Activated T-cell treated with anti-CD3 and anti-CD28 coated beads, Interleukin-2, amount 50 U/mL, for 72 hours (primary cell): Measurements from ENCODE around the gene TMEM151B. TPM values are rescaled to one million over a fixed set of nuclear protein-coding genes. Genes with fewer than 3 reads are reported as not detected.

Source experiments
- ATAC-seq, 2 donors: fragments of 150-1000 bp; cut with Tn5 transposase; replicated peaks in 1 of 2; 2 replicates each; pipeline ENCODE4 v1.10.0; 2021; ENCODE audit warnings: moderate library complexity in 2 of 2, mild to moderate bottlenecking in 1 of 2
- DNase-seq, 2 donors: peaks; one replicate each; pipeline ENCODE4 v3.0.0; 2021 to 2022; ENCODE audit warnings: mixed read lengths in 1 of 2
- H3K27ac Mint-ChIP-seq: one replicate; pipeline ENCODE4 v1.8.0; 2022; ENCODE audit warnings: mild to moderate bottlenecking, moderate library complexity, mixed read lengths
- H3K27me3 Mint-ChIP-seq: one replicate; pipeline ENCODE4 v1.8.0; 2022; ENCODE audit warnings: low read depth, mixed read lengths
- H3K36me3 Mint-ChIP-seq, 2 donors: one replicate each; pipeline ENCODE4 v1.8.0; 2022; ENCODE audit warnings: mixed read lengths in 2 of 2, mild to moderate bottlenecking in 1 of 2; ENCODE audit not compliant: insufficient read depth in 2 of 2
- H3K4me1 Mint-ChIP-seq: one replicate; pipeline ENCODE4 v1.8.0; 2022; ENCODE audit warnings: low read depth, mixed read lengths
- H3K4me3 Mint-ChIP-seq, 2 donors: one replicate each; pipeline ENCODE4 v1.8.0; 2022; ENCODE audit warnings: mild to moderate bottlenecking in 2 of 2, mixed read lengths in 2 of 2, moderate library complexity in 2 of 2
- H3K9me3 Mint-ChIP-seq, 2 donors: one replicate each; pipeline ENCODE4 v1.8.0; 2022; ENCODE audit warnings: mixed read lengths in 2 of 2
- total RNA-seq, 2 donors: library from RNA; stranded (reverse); gene quantifications; one replicate each; pipeline ENCODE4 v1.2.3, GENCODE V29; 2022

Gene TMEM151B
- total RNA-seq, 2 donors from 2014 or later = 0.25 TPM; not detected in 1

- Mint-ChIP-seq H3K4me3 (peak overlapping the region in 1 of 2 donors; percentile 57), H3K36me3 (no peaks in the 10 kb centered on the region), H3K27ac (no peak overlapping the region), H3K9me3 (no peaks in the 10 kb centered on the region), H3K4me1 (peaks cover 7% of the 10 kb centered on the region), H3K27me3 (peaks cover 58% of the 10 kb centered on the region)
- no peak for DNase-seq
- no peak for ATAC-seq
Observed at GRCh38 chr6:44276667-44277640, 6.7 kb downstream of the TMEM151B start.

- Mint-ChIP-seq H3K36me3 (no peaks in the 10 kb centered on the region), H3K4me1 (peaks cover 7% of the 10 kb centered on the region), H3K27me3 (peaks cover 50% of the 10 kb centered on the region), H3K27ac (no peak overlapping the region), H3K9me3 (no peaks in the 10 kb centered on the region), H3K4me3 (no peak overlapping the region)
- ATAC-seq (no peak), DNase-seq (no peak)
Observed at GRCh38 chr6:44277763-44278162, 7.5 kb downstream of the TMEM151B start.

- peaks cover 7% of the 10 kb centered on the region for H3K4me1 Mint-ChIP-seq
- ATAC-seq (no peak), DNase-seq (no peak)
- H3K27me3 Mint-ChIP-seq = peaks cover 49% of the 10 kb centered on the region
- no peak overlapping the region for H3K4me3 Mint-ChIP-seq
- H3K36me3 Mint-ChIP-seq = no peaks in the 10 kb centered on the region
- H3K27ac Mint-ChIP-seq = no peak overlapping the region
- H3K9me3 Mint-ChIP-seq = no peaks in the 10 kb centered on the region
Observed at GRCh38 chr6:44278315-44278714, 8.1 kb downstream of the TMEM151B start.

- Mint-ChIP-seq H3K9me3 (no peaks in the 10 kb centered on the region), H3K4me1 (peaks cover 7% of the 10 kb centered on the region), H3K36me3 (no peaks in the 10 kb centered on the region), H3K27ac (no peak overlapping the region), H3K27me3 (peaks cover 51% of the 10 kb centered on the region), H3K4me3 (no peak overlapping the region)
- DNase-seq = no peak
- no peak for ATAC-seq
Observed at GRCh38 chr6:44278774-44279697, 8.8 kb downstream of the TMEM151B start.

GRCh38 chr6:44284121-44284520 lies 13.9 kb downstream of the TMEM151B start:
- DNase-seq = no peak
- peaks cover 7% of the 10 kb centered on the region for H3K4me1 Mint-ChIP-seq
- H3K9me3 Mint-ChIP-seq = no peaks in the 10 kb centered on the region
- no peaks in the 10 kb centered on the region for H3K36me3 Mint-ChIP-seq
- H3K4me3 Mint-ChIP-seq = no peak overlapping the region
- peaks cover 52% of the 10 kb centered on the region for H3K27me3 Mint-ChIP-seq
- no peak overlapping the region for H3K27ac Mint-ChIP-seq
- no peak for ATAC-seq

GRCh38 chr6:44284867-44285266 lies 14.6 kb downstream of the TMEM151B start:
- DNase-seq (no peak), ATAC-seq (no peak)
- Mint-ChIP-seq H3K4me1 (peaks cover 7% of the 10 kb centered on the region), H3K27ac (no peak overlapping the region), H3K36me3 (no peaks in the 10 kb centered on the region), H3K9me3 (no peaks in the 10 kb centered on the region), H3K27me3 (peaks cover 54% of the 10 kb centered on the region), H3K4me3 (no peak overlapping the region)

GRCh38 chr6:44285552-44286284 lies 15.5 kb downstream of the TMEM151B start:
- Mint-ChIP-seq H3K9me3 (no peaks in the 10 kb centered on the region), H3K27me3 (peaks cover 63% of the 10 kb centered on the region), H3K4me3 (no peak overlapping the region), H3K36me3 (no peaks in the 10 kb centered on the region), H3K4me1 (no peaks in the 10 kb centered on the region), H3K27ac (no peak overlapping the region)
- ATAC-seq = no peak
- no peak for DNase-seq

GRCh38 chr6:44286285-44286565 lies 16.0 kb downstream of the TMEM151B start:
- no peaks in the 10 kb centered on the region for H3K9me3 Mint-ChIP-seq
- no peak overlapping the region for H3K4me3 Mint-ChIP-seq
- H3K36me3 Mint-ChIP-seq = no peaks in the 10 kb centered on the region
- DNase-seq = no peak
- peaks cover 68% of the 10 kb centered on the region for H3K27me3 Mint-ChIP-seq
- H3K4me1 Mint-ChIP-seq = no peaks in the 10 kb centered on the region
- H3K27ac Mint-ChIP-seq = no peak overlapping the region
- ATAC-seq = no peak

- Mint-ChIP-seq H3K27me3 (peaks cover 73% of the 10 kb centered on the region), H3K4me3 (no peak overlapping the region), H3K27ac (no peak overlapping the region), H3K4me1 (no peaks in the 10 kb centered on the region), H3K36me3 (no peaks in the 10 kb centered on the region), H3K9me3 (no peaks in the 10 kb centered on the region)
- ATAC-seq = no peak
- no peak for DNase-seq
Observed at GRCh38 chr6:44286747-44287146, 16.5 kb downstream of the TMEM151B start.

- ATAC-seq (no peak), DNase-seq (no peak)
- no peak overlapping the region for H3K4me3 Mint-ChIP-seq
- no peaks in the 10 kb centered on the region for H3K36me3 Mint-ChIP-seq
- H3K27ac Mint-ChIP-seq = no peak overlapping the region
- no peaks in the 10 kb centered on the region for H3K4me1 Mint-ChIP-seq
- no peaks in the 10 kb centered on the region for H3K9me3 Mint-ChIP-seq
- peaks cover 70% of the 10 kb centered on the region for H3K27me3 Mint-ChIP-seq
Observed at GRCh38 chr6:44289726-44290260, 19.5 kb downstream of the TMEM151B start.

- ATAC-seq (no peak), DNase-seq (no peak)
- Mint-ChIP-seq H3K9me3 (no peaks in the 10 kb centered on the region), H3K27ac (no peak overlapping the region), H3K4me3 (no peak overlapping the region), H3K36me3 (no peaks in the 10 kb centered on the region), H3K27me3 (peaks cover 76% of the 10 kb centered on the region), H3K4me1 (no peaks in the 10 kb centered on the region)
Observed at GRCh38 chr6:44291841-44292240, 21.6 kb downstream of the TMEM151B start.

- ATAC-seq = no peak
- Mint-ChIP-seq H3K27me3 (peaks cover 69% of the 10 kb centered on the region), H3K27ac (no peak overlapping the region), H3K4me1 (no peaks in the 10 kb centered on the region), H3K4me3 (no peak overlapping the region), H3K36me3 (no peaks in the 10 kb centered on the region), H3K9me3 (no peaks in the 10 kb centered on the region)
- DNase-seq = no peak
Observed at GRCh38 chr6:44292661-44293365, 22.6 kb downstream of the TMEM151B start.
